Body of pancreas (tissue), 4 donors: ENCODE data around the gene TNFRSF18. TPM values are rescaled to one million over a fixed set of nuclear protein-coding genes. Genes with fewer than 3 reads are reported as not detected.
A peak's percentile ranks its signal among the peaks of the same experiment; 100 is the strongest.

Experiments used
- ATAC-seq: fragments of 150-250 bp; one replicate; pipeline ENCODE4 v1.9.1; 2016
- DNase-seq, 4 donors: peaks; one replicate each; pipeline ENCODE4 v3.0.0-alpha.2; 2019
- H3K27ac ChIP-seq, 4 donors: fragments of 200-600 bp; sonication (generic); 1 replicate in 3 of 4; 2 replicates in 1 of 4; pipeline versions ENCODE4 v1.5.1 to v1.6.1; 2016 to 2019; ENCODE audit warnings: mild to moderate bottlenecking in 1 of 4, mixed read lengths in 1 of 4, moderate library complexity in 1 of 4
- H3K27me3 ChIP-seq, 2 donors: fragments of 200-600 bp; sonication (generic); one replicate each; pipeline ENCODE4 v1.6.0; 2016; ENCODE audit warnings: mild to moderate bottlenecking in 1 of 2
- H3K36me3 ChIP-seq, 2 donors: fragments of 200-600 bp; sonication (generic); replicated peaks in 1 of 2; 2 replicates each; pipeline ENCODE4 v1.5.1; 2016; ENCODE audit warnings: low read depth in 2 of 2; ENCODE audit not compliant: insufficient read depth in 1 of 2
- H3K4me1 ChIP-seq: fragments of 200-600 bp; sonication (generic); one replicate; pipeline ENCODE4 v1.6.0; 2016
- H3K4me3 ChIP-seq, 2 donors: fragments of 200-600 bp; sonication (generic); 1 replicate in 1 of 2; 2 replicates in 1 of 2; pipeline ENCODE4 v1.5.1; 2016 to 2019
- H3K9me3 ChIP-seq, 3 donors: fragments of 200-600 bp; sonication (generic); 1 replicate in 2 of 3; 2 replicates in 1 of 3; pipeline ENCODE4 v1.5.1; 2016
- POLR2A ChIP-seq, 3 donors: fragments of 450-650 bp; IDR thresholded peaks; one replicate each; pipeline ENCODE4 v1.6.1; 2016; ENCODE audit warnings: antibody characterized with exemption in 3 of 3, mild to moderate bottlenecking in 2 of 3
- WGBS, 2 donors: methylation state at CpG; one replicate each; pipeline ENCODE4 v1.1.5; 2017; 5-methylcytosine and 5-hydroxymethylcytosine counted together
- intact Hi-C: fragments of 100-400 bp; cut with DNase I; formaldehyde crosslinking; loops from one replicate; pipeline ENCODE4 v1.15.1; 2023
- total RNA-seq, 2 donors: library from RNA; depleted of rRNA; stranded (reverse); fragments of >200 nt; gene quantifications; one replicate each; pipeline ENCODE4 v1.1.0, GENCODE V29; 2016
- TF ChIP-seq, protein P1 (sequence below), 7 experiments: fragments of 450-650 bp in 4 of 7; fragments of 200-600 bp in 3 of 7; sonication (generic) in 3 of 7; IDR thresholded peaks; one replicate each; pipeline ENCODE4 v1.5.1; 2016 to 2019; ENCODE audit warnings: antibody characterized with exemption in 7 of 7

TNFRSF18 gene
- total RNA-seq, 2 donors from 2014 or later, result not detected

DNA sequence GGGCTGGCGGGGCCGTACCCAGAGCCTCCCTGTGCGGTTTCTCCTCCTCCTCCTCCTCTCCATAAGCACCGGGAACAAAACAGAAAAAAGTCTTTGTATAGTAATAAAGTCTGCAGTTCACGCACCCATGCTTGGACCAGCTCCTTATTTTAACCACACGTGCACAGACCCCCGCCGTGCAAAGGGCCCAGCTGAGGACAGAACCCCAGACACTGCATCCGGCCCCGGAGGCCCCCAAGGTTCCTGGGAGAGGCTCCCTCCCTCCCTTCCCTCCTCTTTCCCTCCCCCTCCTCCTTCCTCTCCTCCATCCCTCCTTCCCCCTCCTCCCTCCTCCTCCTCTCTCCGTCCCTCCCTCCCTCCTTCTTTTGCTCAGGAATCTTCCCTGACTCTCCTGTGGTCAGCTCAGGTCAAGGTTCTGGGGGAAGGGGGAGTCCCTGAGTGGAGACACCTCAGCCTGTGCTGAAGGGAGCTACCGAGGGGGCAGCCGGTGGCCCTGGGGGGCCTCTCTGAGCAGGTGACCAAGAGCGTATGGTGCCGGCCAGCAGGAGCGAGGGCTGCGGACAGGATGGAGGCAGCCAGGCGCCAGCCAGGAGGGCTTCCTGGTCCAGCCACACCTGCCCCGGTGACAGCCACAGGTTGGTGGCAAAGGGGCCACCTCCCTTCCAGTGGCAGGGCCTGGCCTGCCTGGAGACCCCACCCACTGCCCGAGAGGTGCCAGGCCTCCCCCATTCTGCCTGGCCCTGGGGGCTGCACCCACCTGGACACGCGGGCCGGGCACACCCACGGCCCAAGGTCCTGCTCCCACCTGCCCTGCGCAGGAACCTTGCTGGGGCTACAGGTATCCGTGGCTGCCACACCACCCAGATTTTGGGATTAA is 35.9 kb downstream of the TNFRSF18 start:
- Histone ChIP-seq H3K36me3 (no peaks in the 10 kb centered on the region), H3K9me3 (no peaks in the 10 kb centered on the region), H3K27ac (no peak overlapping the region), H3K4me1 (peaks cover 33% of the 10 kb centered on the region), H3K27me3 (no peaks in the 10 kb centered on the region), H3K4me3 (no peak overlapping the region)
- no peak for TF ChIP-seq POLR2A (IDR thresholded peaks at IDR 0.05)
- TF ChIP-seq, protein P1, sequence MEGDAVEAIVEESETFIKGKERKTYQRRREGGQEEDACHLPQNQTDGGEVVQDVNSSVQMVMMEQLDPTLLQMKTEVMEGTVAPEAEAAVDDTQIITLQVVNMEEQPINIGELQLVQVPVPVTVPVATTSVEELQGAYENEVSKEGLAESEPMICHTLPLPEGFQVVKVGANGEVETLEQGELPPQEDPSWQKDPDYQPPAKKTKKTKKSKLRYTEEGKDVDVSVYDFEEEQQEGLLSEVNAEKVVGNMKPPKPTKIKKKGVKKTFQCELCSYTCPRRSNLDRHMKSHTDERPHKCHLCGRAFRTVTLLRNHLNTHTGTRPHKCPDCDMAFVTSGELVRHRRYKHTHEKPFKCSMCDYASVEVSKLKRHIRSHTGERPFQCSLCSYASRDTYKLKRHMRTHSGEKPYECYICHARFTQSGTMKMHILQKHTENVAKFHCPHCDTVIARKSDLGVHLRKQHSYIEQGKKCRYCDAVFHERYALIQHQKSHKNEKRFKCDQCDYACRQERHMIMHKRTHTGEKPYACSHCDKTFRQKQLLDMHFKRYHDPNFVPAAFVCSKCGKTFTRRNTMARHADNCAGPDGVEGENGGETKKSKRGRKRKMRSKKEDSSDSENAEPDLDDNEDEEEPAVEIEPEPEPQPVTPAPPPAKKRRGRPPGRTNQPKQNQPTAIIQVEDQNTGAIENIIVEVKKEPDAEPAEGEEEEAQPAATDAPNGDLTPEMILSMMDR (IDR thresholded peaks at IDR 0.05), result no peak
- 64 to 82% methylated on average over 19 to 25 of the region's 26 CpGs for WGBS, 2 donors
- DNase-seq (no peak), ATAC-seq (no peak)
- intact Hi-C loops, result no loop called here

GRCh38 chr1:1169429-1170214 is 36.8 kb downstream of the TNFRSF18 start:
- intact Hi-C loops, result no loop called here
- 85% methylated on average over 32 of the region's 32 CpGs; no CpG with 5 or more reads in 1 of the 2 donors for WGBS, 2 donors
- Histone ChIP-seq H3K27me3 (no peaks in the 10 kb centered on the region), H3K4me3 (no peak overlapping the region), H3K27ac (no peak overlapping the region), H3K9me3 (no peaks in the 10 kb centered on the region), H3K36me3 (no peaks in the 10 kb centered on the region), H3K4me1 (peaks cover 41% of the 10 kb centered on the region)
- DNase-seq (peak in 3 of 4 donors; percentile 6 to 18 (median 13)), ATAC-seq (no peak)
- no peak for TF ChIP-seq POLR2A (IDR thresholded peaks at IDR 0.05)
- TF ChIP-seq, protein P1 (IDR thresholded peaks at IDR 0.05), result no peak

GRCh38 chr1:1168451-1169411 is 37.7 kb downstream of the TNFRSF18 start:
- Histone ChIP-seq H3K9me3 (no peaks in the 10 kb centered on the region), H3K27me3 (no peaks in the 10 kb centered on the region), H3K27ac (peak overlapping the region in 1 of 4 donors; percentile 3), H3K4me1 (peaks cover 45% of the 10 kb centered on the region), H3K36me3 (no peaks in the 10 kb centered on the region), H3K4me3 (no peak overlapping the region)
- intact Hi-C loops, result no loop called here
- ATAC-seq (no peak), DNase-seq (peak in 2 of 4 donors; percentile 5 to 11)
- no peak for TF ChIP-seq POLR2A (IDR thresholded peaks at IDR 0.05)
- TF ChIP-seq, protein P1 (IDR thresholded peaks at IDR 0.05), result no peak
- WGBS, 2 donors, result 65 to 78% methylated on average over 13 to 31 of the region's 37 CpGs

DNA sequence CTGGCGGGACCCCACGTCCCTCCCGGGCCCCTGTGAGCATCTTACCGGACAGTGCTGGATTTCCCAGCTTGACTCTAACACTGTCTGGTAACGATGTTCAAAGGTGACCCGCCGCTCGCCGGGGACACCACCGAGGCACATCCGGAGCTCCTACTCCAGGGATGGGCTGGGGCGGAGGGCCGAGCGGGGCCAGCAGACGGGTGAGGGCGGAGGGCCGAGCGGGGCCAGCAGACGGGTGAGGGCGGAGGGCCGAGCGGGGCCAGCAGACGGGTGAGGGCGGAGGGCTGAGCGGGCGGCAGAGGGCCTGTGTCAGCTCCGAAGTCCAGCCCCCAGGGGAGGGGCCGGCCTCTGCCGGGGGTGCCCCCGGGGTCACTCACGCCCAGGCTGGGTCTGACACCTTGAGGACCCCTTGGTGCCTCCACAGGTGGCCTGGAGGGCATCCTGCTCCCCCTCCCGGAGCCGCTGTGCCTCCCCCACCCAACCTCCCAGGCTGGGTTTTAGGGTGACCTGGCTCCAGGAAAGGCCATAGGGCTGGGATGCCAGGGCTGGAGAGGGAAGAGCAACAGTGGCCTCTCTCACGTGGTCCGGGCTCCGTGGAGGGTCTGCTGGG is 38.4 kb downstream of the TNFRSF18 start:
- intact Hi-C loops, result no loop called here
- Histone ChIP-seq H3K4me3 (no peak overlapping the region), H3K27me3 (no peaks in the 10 kb centered on the region), H3K4me1 (peaks cover 45% of the 10 kb centered on the region), H3K9me3 (no peaks in the 10 kb centered on the region), H3K27ac (peak overlapping the region in 2 of 4 donors; percentile 8 to 13), H3K36me3 (no peaks in the 10 kb centered on the region)
- DNase-seq (peak in 1 of 4 donors; percentile 7), ATAC-seq (no peak)
- WGBS, 2 donors, result 78 to 87% methylated on average over 3 to 29 of the region's 36 CpGs
- TF ChIP-seq, protein P1 (IDR thresholded peaks at IDR 0.05), result no peak
- no peak for TF ChIP-seq POLR2A (IDR thresholded peaks at IDR 0.05)
